Keratinocyte (primary cell): ENCODE results near the gene KSR1. TPM values are rescaled to one million over a fixed set of nuclear protein-coding genes. Genes with fewer than 3 reads are reported as not detected.
A peak's percentile ranks its signal among the peaks of the same experiment; 100 is the strongest.

Experiments used
- DNase-seq: peaks from one replicate; pipeline ENCODE4 v3.0.0-alpha.2; 2011; ENCODE audit warnings: low read depth, missing footprints, low spot score
- FAIRE-seq: peaks from 2 replicates; lab custom pipeline; 2011; peaks lifted over from hg19 to GRCh38; lab: Jason Lieb, UNC
- H2AFZ ChIP-seq: 2 replicates; pipeline ENCODE4 v1.6.0; 2012; ENCODE audit warnings: low read length, control low read depth, inconsistent platforms; ENCODE audit not compliant: control insufficient read depth
- H3K27ac ChIP-seq: 2 replicates; pipeline ENCODE4 v1.5.1; 2011; ENCODE audit warnings: low read length; ENCODE audit not compliant: control insufficient read depth, insufficient read depth
- H3K27me3 ChIP-seq: 3 replicates; pipeline ENCODE4 v1.6.0; 2011; ENCODE audit warnings: low read length; ENCODE audit not compliant: control insufficient read depth, insufficient read depth; ENCODE audit errors: extremely low read depth
- H3K36me3 ChIP-seq, 2 experiments: 2 replicates in 1 of 2; 3 replicates in 1 of 2; pipeline ENCODE4 v1.5.1; 2011; ENCODE audit warnings: low read length in 2 of 2, mild to moderate bottlenecking in 1 of 2; ENCODE audit not compliant: control insufficient read depth in 2 of 2, insufficient read depth in 2 of 2; ENCODE audit errors: extremely low read depth in 1 of 2
- H3K4me1 ChIP-seq: 3 replicates; pipeline ENCODE4 v1.5.1; 2011; ENCODE audit warnings: low read length; ENCODE audit not compliant: control insufficient read depth, insufficient read depth; ENCODE audit errors: extremely low read depth
- H3K4me2 ChIP-seq: 3 replicates; pipeline ENCODE4 v1.6.0; 2011; ENCODE audit warnings: low read depth, low read length; ENCODE audit not compliant: control insufficient read depth, insufficient read depth; ENCODE audit errors: extremely low read depth
- H3K4me3 ChIP-seq, 3 experiments: fragments of 200-600 bp in 1 of 3; sonication (generic) in 1 of 3; 2 replicates in 2 of 3; 3 replicates in 1 of 3; pipeline ENCODE4 v1.5.1; 2011 to 2016; ENCODE audit warnings: low read length in 3 of 3, mild to moderate bottlenecking in 3 of 3, control low read depth in 2 of 3, inconsistent platforms in 1 of 3, low read depth in 1 of 3, mixed read lengths in 1 of 3, mixed run types in 1 of 3, moderate library complexity in 1 of 3; ENCODE audit not compliant: control insufficient read depth in 2 of 3, insufficient read depth in 2 of 3; ENCODE audit errors: extremely low read depth in 1 of 3
- H3K79me2 ChIP-seq: 2 replicates; pipeline ENCODE4 v1.6.0; 2012; ENCODE audit warnings: low read length; ENCODE audit not compliant: control insufficient read depth, insufficient read depth
- H3K9ac ChIP-seq: 3 replicates; pipeline ENCODE4 v1.6.0; 2011; ENCODE audit warnings: low read length; ENCODE audit not compliant: control insufficient read depth, insufficient read depth; ENCODE audit errors: extremely low read depth
- H3K9me1 ChIP-seq: 3 replicates; pipeline ENCODE4 v1.6.0; 2011; ENCODE audit warnings: low read length; ENCODE audit not compliant: control insufficient read depth, insufficient read depth; ENCODE audit errors: extremely low read depth
- H3K9me3 ChIP-seq: 2 replicates; pipeline ENCODE4 v1.5.1; 2012; ENCODE audit warnings: low read depth, low read length; ENCODE audit not compliant: control insufficient read depth
- H4K20me1 ChIP-seq: 3 replicates; pipeline ENCODE4 v1.6.0; 2011; ENCODE audit warnings: low read length; ENCODE audit not compliant: control insufficient read depth, insufficient read depth; ENCODE audit errors: extremely low read depth
- EZH2 ChIP-seq: IDR thresholded peaks from one replicate; pipeline ENCODE4 v1.6.1; 2012; ENCODE audit warnings: inconsistent platforms, mild to moderate bottlenecking, low read length, moderate library complexity
- dilution Hi-C: fragments of 300-500 bp; cut with MboI; formaldehyde crosslinking; loops from one replicate; pipeline ENCODE4 v1.7.0; 2020; ENCODE audit warnings: low sequenced_read_pairs; ENCODE audit not compliant: extremely low pct_ligation_motif_present
- polyA plus RNA-seq, 5 experiments: library from polyadenylated mRNA; depleted of rRNA in 3 of 5; stranded (reverse) in 3 of 5; stranded (forward) in 1 of 5; unstranded in 1 of 5; fragments of >200 nt; gene quantifications; 1 replicate in 1 of 5; 2 replicates in 3 of 5; 3 replicates in 1 of 5; pipeline versions ENCODE4 v1.2.1 to v1.2.3, GENCODE V29; 2011 to 2012; ENCODE audit warnings: missing spikeins in 2 of 5, low read depth in 1 of 5, low replicate concordance in 1 of 5
- TF ChIP-seq, protein P1 (sequence below), 3 experiments: IDR thresholded peaks in 1 of 3; conservative IDR thresholded peaks in 1 of 3; optimal IDR thresholded peaks in 1 of 3; 2 replicates in 2 of 3; 3 replicates in 1 of 3; pipeline versions ENCODE3 to v1.5.1; 2011; ENCODE audit warnings: low read length in 3 of 3, mild to moderate bottlenecking in 3 of 3, moderate library complexity in 2 of 3, control low read depth in 1 of 3, inconsistent platforms in 1 of 3; ENCODE audit not compliant: insufficient read depth in 2 of 3; ENCODE audit errors: extremely low read depth in 1 of 3

Gene KSR1
- polyA plus RNA-seq, 1 donor (not counting 4 experiments of a cell fraction or from before 2014, with no cell fraction given) = 1.3 TPM

DNA sequence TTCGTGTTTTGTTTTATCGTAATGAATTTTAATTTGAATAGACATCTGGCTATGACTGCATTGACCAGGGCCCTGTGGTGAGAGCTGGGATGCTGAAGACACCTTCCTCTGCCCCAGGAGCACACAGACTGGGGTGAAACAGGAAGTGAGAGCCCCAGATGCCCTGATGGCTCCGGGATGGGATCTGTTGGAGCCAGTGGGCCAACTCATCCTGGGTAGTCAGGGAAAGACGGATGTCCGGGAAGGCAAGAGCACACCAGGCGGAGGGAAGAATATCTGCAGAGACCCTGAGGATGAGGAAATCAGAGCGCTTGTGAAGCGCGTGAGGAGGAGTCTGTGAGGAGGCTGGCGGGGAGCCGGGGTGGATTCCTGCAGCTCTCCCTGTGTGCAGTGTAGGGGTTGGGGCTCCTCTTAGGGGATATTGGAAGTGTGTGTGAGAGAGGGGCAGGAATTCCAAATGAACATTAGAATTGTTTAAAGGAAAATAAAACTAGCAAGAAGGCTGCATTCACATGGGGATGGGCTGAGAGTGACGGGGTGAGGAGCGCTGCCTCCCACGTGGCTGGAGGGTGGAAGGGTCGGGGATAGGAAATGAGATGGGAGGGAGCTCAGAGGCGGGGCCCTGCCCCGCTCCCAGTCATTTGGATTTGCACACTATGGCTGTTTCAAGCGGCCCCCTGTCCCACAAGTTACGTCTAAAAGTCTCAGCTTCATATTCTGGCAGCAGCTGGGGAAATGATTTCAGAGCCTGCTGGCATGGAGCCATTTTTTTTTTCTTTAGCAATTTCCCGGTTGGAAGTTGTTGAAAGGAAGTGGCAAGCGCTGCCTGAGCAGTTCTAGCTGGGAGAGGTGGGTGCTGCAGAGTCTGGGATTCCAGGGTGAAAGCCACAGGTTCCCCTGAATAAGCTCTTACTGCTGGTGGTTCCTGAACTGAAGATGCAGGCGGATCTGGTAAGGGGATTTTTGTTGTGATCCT lies 103.5 kb downstream of the KSR1 start:
- dilution Hi-C loops = no loop called here

DNA sequence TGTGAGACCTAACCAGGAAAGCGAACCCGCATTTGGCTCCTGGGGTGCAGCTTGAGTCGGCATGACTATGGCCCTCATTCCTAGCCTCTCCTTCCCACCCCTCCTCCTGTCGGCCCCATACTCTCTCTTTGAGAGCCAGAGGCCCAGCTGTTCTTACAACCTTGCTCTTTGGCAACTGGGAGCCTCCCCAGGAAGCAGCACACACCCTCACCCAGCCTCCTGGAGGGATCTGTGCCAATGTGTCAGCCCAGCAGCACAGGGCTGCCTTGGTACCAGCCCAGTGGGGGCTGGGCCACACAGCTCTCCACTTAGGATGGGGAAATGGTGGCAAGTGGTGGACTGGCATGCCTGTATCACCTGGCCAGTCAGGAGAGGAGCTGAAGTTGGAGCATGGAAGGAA lies 104.4 kb downstream of the KSR1 start:
- Histone ChIP-seq H3K9me3 (no peaks in the 10 kb centered on the region), H2AFZ (peak overlapping the region; percentile 80), H3K9ac (no peak overlapping the region), H3K27me3 (no peaks in the 10 kb centered on the region), H3K79me2 (no peaks in the 10 kb centered on the region), H3K4me2 (peak overlapping the region; percentile 79), H3K4me1 (peaks cover 13% of the 10 kb centered on the region), H3K27ac (peak overlapping the region; percentile 33), H3K36me3 (no peaks in the 10 kb centered on the region), H3K9me1 (no peaks in the 10 kb centered on the region), H4K20me1 (no peaks in the 10 kb centered on the region), H3K4me3 (peak overlapping the region in 1 of 3 experiments; percentile 15)
- DNase-seq = no peak
- TF ChIP-seq, protein P1, sequence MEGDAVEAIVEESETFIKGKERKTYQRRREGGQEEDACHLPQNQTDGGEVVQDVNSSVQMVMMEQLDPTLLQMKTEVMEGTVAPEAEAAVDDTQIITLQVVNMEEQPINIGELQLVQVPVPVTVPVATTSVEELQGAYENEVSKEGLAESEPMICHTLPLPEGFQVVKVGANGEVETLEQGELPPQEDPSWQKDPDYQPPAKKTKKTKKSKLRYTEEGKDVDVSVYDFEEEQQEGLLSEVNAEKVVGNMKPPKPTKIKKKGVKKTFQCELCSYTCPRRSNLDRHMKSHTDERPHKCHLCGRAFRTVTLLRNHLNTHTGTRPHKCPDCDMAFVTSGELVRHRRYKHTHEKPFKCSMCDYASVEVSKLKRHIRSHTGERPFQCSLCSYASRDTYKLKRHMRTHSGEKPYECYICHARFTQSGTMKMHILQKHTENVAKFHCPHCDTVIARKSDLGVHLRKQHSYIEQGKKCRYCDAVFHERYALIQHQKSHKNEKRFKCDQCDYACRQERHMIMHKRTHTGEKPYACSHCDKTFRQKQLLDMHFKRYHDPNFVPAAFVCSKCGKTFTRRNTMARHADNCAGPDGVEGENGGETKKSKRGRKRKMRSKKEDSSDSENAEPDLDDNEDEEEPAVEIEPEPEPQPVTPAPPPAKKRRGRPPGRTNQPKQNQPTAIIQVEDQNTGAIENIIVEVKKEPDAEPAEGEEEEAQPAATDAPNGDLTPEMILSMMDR (optimal IDR thresholded peaks at IDR 0.05 in 1 of 3, IDR thresholded peaks at IDR 0.05 in 1 of 3, conservative IDR thresholded peaks at IDR 0.05 in 1 of 3; ENCODE audit: extremely low read depth in 1 of 3, insufficient read depth in 2 of 3, low read length in 3 of 3) = no peak
- TF ChIP-seq EZH2 = no peak
- dilution Hi-C loops = no loop called here
- FAIRE-seq = no peak

More for the DNA sequence above, 103.5 kb downstream of the KSR1 start:
- Histone ChIP-seq H3K4me2 (peak overlapping the region; percentile 79), H3K27me3 (no peaks in the 10 kb centered on the region), H2AFZ (peak overlapping the region; percentile 80), H3K9me3 (no peaks in the 10 kb centered on the region), H3K9ac (no peak overlapping the region), H3K9me1 (no peaks in the 10 kb centered on the region), H3K79me2 (no peaks in the 10 kb centered on the region), H3K36me3 (no peaks in the 10 kb centered on the region), H4K20me1 (no peaks in the 10 kb centered on the region), H3K4me3 (peak overlapping the region in 1 of 3 experiments; percentile 15), H3K27ac (peak overlapping the region; percentile 33), H3K4me1 (peaks cover 13% of the 10 kb centered on the region)
- TF ChIP-seq EZH2 = no peak
- TF ChIP-seq, protein P1 (optimal IDR thresholded peaks at IDR 0.05 in 1 of 3, IDR thresholded peaks at IDR 0.05 in 1 of 3, conservative IDR thresholded peaks at IDR 0.05 in 1 of 3; ENCODE audit: extremely low read depth in 1 of 3, insufficient read depth in 2 of 3, low read length in 3 of 3) = no peak
- DNase-seq (no peak), FAIRE-seq (no peak)
